HG02642 (cell line): Measurements from ENCODE around the gene PCDHGA8.
"Not testable (repeated sequence)": the region's sequence is repeated elsewhere in the genome, so short reads cannot be mapped to it uniquely, and the experiment has no call there.

Experiments used
- ATAC-seq: cut with Tn5 transposase; IDR thresholded peaks from one replicate; pipeline ENCODE4 v1.9.1; 2021; ENCODE audit warnings: mild to moderate bottlenecking; ENCODE audit not compliant: unreplicated experiment, poor library complexity

PCDHGA8 gene

GRCh38 chr5:141392429-141393198 is at the start of gene PCDHGA8:
PCDHGA8 (plus strand) TSS chr5:141392633; CDS start chr5:141392814, 181 bp downstream.
- ATAC-seq = no peak

- no peak for ATAC-seq
Measured at GRCh38 chr5:141342773-141343172, 49.7 kb upstream of the PCDHGA8 start.

GRCh38 chr5:141343242-141343952 is 49.0 kb upstream of the PCDHGA8 start, which contains the start of gene PCDHGA3:
PCDHGA3 (plus strand) TSS chr5:141343829; CDS start chr5:141344034, 205 bp downstream.
- no peak for ATAC-seq

GRCh38 chr5:141343953-141344463 is 48.4 kb upstream of the PCDHGA8 start:
- ATAC-seq = no peak

GRCh38 chr5:141345327-141345726 is 47.1 kb upstream of the PCDHGA8 start:
- no peak for ATAC-seq

GRCh38 chr5:141346017-141346416 is 46.4 kb upstream of the PCDHGA8 start:
- not testable (repeated sequence) for ATAC-seq

- ATAC-seq = no peak
Measured at GRCh38 chr5:141349917-141350619, 42.4 kb upstream of the PCDHGA8 start, which contains the start of gene PCDHGB1. PCDHGB1 (plus strand) TSS chr5:141350099; CDS start chr5:141350261, 162 bp downstream.

- ATAC-seq = no peak
Measured at GRCh38 chr5:141351591-141351990, 40.8 kb upstream of the PCDHGA8 start.

GRCh38 chr5:141354900-141355469 is 37.4 kb upstream of the PCDHGA8 start, which contains the start of gene PCDHGA4:
PCDHGA4 (plus strand) TSS chr5:141355021; CDS start chr5:141355108, 87 bp downstream.
- no peak for ATAC-seq

GRCh38 chr5:141355641-141356040 is 36.8 kb upstream of the PCDHGA8 start:
- ATAC-seq = no peak

GRCh38 chr5:141356133-141356532 is 36.3 kb upstream of the PCDHGA8 start:
- no peak for ATAC-seq

GRCh38 chr5:141356950-141357349 is 35.5 kb upstream of the PCDHGA8 start:
- ATAC-seq = no peak

GRCh38 chr5:141359790-141360426 is 32.5 kb upstream of the PCDHGA8 start, which contains the start of gene PCDHGB2:
PCDHGB2 (plus strand) TSS chr5:141359994; CDS start chr5:141360136, 142 bp downstream.
- no peak for ATAC-seq

GRCh38 chr5:141360685-141361084 is 31.7 kb upstream of the PCDHGA8 start:
- ATAC-seq = no peak

GRCh38 chr5:141362719-141363118 is 29.7 kb upstream of the PCDHGA8 start:
- ATAC-seq = no peak

GRCh38 chr5:141363952-141364660 is 28.3 kb upstream of the PCDHGA8 start, which contains the start of gene PCDHGA5:
PCDHGA5 (plus strand) TSS chr5:141364162; CDS start chr5:141364331, 169 bp downstream.
- no peak for ATAC-seq

- no peak for ATAC-seq
Measured at GRCh38 chr5:141366016-141366896, 26.2 kb upstream of the PCDHGA8 start.
